Neural cell (in vitro differentiated cells): ENCODE results near the gene HIPK2.

Source experiments
- EP300 ChIP-seq: fragments of 450-650 bp; conservative IDR thresholded peaks from 2 replicates; pipeline ENCODE4 v1.6.1; 2014; ENCODE audit warnings: antibody characterized with exemption, mild to moderate bottlenecking, moderate library complexity; ENCODE audit not compliant: poor library complexity, severe bottlenecking
- TAF1 ChIP-seq: IDR thresholded peaks from 2 replicates; pipeline ENCODE4 v1.6.1; 2012; ENCODE audit warnings: low read depth
- TF ChIP-seq, protein P1 (sequence below): fragments of 450-650 bp; IDR thresholded peaks from 2 replicates; pipeline ENCODE4 v1.5.1; 2014; ENCODE audit warnings: antibody characterized with exemption, mild to moderate bottlenecking, moderate library complexity; ENCODE audit not compliant: poor library complexity, severe bottlenecking

DNA sequence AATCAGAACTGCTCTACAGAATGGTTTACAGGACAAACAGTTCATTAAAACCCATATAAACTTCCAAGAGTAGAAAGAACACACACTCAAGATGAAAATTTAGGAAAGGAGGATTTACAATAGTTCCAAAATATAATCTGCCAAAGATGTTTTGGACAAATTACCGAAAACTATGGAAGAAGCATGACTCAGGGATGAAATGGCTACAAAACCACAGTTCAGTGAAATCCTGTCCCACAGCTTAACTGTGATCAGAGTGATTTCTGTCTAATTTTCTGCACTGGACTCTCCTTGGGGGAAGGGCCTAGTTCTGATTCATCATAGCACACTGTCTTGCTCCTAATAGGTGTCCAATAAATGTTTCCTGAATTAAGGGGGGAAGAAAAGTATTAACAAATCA is 82.2 kb downstream of the HIPK2 start:
- TF ChIP-seq, protein P1, sequence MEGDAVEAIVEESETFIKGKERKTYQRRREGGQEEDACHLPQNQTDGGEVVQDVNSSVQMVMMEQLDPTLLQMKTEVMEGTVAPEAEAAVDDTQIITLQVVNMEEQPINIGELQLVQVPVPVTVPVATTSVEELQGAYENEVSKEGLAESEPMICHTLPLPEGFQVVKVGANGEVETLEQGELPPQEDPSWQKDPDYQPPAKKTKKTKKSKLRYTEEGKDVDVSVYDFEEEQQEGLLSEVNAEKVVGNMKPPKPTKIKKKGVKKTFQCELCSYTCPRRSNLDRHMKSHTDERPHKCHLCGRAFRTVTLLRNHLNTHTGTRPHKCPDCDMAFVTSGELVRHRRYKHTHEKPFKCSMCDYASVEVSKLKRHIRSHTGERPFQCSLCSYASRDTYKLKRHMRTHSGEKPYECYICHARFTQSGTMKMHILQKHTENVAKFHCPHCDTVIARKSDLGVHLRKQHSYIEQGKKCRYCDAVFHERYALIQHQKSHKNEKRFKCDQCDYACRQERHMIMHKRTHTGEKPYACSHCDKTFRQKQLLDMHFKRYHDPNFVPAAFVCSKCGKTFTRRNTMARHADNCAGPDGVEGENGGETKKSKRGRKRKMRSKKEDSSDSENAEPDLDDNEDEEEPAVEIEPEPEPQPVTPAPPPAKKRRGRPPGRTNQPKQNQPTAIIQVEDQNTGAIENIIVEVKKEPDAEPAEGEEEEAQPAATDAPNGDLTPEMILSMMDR = no peak
- TF ChIP-seq EP300 (no peak), TAF1 (no peak)
